Keratinocyte (primary cell): Measurements from ENCODE around the gene CYP2S1.

Experiments
- EZH2 ChIP-seq: IDR thresholded peaks from one replicate; pipeline ENCODE4 v1.6.1; 2012; ENCODE audit warnings: inconsistent platforms, mild to moderate bottlenecking, low read length, moderate library complexity
- TF ChIP-seq, protein P1 (sequence below), 3 experiments: IDR thresholded peaks in 1 of 3; conservative IDR thresholded peaks in 1 of 3; optimal IDR thresholded peaks in 1 of 3; 2 replicates in 2 of 3; 3 replicates in 1 of 3; pipeline versions ENCODE3 to v1.5.1; 2011; ENCODE audit warnings: low read length in 3 of 3, mild to moderate bottlenecking in 3 of 3, moderate library complexity in 2 of 3, control low read depth in 1 of 3, inconsistent platforms in 1 of 3; ENCODE audit not compliant: insufficient read depth in 2 of 3; ENCODE audit errors: extremely low read depth in 1 of 3

DNA sequence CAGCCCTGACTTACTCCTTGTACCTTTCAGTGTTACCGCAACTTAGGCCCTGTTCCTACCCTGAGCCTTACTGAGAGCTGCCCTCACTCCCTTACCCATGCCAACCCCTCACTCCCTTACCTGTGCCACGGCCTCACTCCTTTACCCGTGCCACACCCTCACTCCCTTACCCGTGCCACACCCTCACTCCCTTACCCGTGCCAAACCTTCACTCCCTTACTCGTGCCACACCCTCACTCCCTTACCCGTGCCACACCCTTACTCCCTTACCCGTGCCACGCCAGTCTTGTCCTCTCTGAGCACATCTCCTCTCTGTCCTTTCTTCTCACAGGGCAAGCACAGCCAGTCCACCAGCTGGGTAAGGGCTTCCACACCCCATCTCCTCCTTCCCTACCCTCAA is 46.3 kb downstream of the CYP2S1 start:
- TF ChIP-seq, protein P1, sequence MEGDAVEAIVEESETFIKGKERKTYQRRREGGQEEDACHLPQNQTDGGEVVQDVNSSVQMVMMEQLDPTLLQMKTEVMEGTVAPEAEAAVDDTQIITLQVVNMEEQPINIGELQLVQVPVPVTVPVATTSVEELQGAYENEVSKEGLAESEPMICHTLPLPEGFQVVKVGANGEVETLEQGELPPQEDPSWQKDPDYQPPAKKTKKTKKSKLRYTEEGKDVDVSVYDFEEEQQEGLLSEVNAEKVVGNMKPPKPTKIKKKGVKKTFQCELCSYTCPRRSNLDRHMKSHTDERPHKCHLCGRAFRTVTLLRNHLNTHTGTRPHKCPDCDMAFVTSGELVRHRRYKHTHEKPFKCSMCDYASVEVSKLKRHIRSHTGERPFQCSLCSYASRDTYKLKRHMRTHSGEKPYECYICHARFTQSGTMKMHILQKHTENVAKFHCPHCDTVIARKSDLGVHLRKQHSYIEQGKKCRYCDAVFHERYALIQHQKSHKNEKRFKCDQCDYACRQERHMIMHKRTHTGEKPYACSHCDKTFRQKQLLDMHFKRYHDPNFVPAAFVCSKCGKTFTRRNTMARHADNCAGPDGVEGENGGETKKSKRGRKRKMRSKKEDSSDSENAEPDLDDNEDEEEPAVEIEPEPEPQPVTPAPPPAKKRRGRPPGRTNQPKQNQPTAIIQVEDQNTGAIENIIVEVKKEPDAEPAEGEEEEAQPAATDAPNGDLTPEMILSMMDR (optimal IDR thresholded peaks at IDR 0.05 in 1 of 3, IDR thresholded peaks at IDR 0.05 in 1 of 3, conservative IDR thresholded peaks at IDR 0.05 in 1 of 3; ENCODE audit: extremely low read depth in 1 of 3, insufficient read depth in 2 of 3, low read length in 3 of 3), result no peak
- no peak for TF ChIP-seq EZH2
